Measurements from ENCODE around the gene CNDP1.

CNDP1 gene

DNA sequence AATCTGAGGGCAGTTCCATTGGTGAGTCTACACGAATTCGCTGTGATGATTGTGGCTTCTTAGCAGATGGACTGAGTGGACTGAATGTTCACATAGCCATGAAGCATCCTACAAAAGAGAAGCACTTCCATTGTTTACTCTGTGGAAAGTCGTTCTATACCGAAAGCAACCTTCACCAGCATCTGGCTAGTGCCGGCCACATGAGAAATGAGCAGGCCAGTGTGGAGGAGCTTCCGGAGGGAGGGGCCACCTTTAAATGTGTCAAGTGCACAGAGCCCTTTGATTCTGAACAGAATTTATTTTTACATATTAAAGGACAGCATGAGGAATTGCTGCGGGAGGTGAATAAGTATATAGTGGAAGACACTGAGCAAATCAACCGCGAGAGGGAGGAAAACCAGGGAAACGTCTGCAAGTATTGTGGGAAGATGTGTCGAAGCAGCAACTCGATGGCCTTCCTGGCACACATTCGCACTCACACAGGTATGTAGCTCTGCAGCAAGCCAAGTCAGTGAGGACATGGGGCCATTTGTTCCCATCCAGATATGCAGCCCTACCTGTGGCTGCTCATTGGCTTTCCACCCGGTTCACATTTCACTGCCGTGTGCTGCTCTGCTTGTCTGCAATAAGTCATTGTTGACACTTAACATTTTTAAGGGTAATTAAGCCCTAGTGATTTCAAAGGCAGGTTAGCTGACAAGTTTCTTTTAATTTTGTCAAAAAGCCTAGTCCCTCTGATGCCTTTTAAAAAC lies 101.1 kb downstream of the CNDP1 start:
- H3K18ac ChIP-seq (ENCODE audit: low read length) = no peak overlapping the region
- no CpG with 5 or more reads among the region's 15 CpGs for WGBS (ENCODE audit: extremely low coverage, insufficient coverage, insufficient read length)

More for the DNA sequence above, 101.1 kb downstream of the CNDP1 start:
- Histone ChIP-seq H3K27ac (ENCODE audit: low read depth, low read length) (peak overlapping the region; percentile 64), H3K4me3 (ENCODE audit: low read depth, low read length) (no peak overlapping the region), H3K27me3 (ENCODE audit: insufficient read depth, low read length) (no peaks in the 10 kb centered on the region), H3K4me2 (ENCODE audit: low read length) (no peak overlapping the region), H2BK5ac (ENCODE audit: low read depth, low read length, poor library complexity) (no peak overlapping the region), H2AFZ (ENCODE audit: insufficient read depth, low read length, poor library complexity) (no peak overlapping the region), H3K23ac (ENCODE audit: low read length) (no peak overlapping the region), H3K79me2 (ENCODE audit: control insufficient read depth, insufficient read depth, low read length, poor library complexity) (no peaks in the 10 kb centered on the region), H2AK5ac (ENCODE audit: low read length) (no peak overlapping the region), H4K91ac (ENCODE audit: low read depth, low read length) (no peak overlapping the region), H3K9ac (ENCODE audit: low read length) (no peak overlapping the region), H3K4ac (ENCODE audit: low read depth, low read length) (no peak overlapping the region), H2BK12ac (ENCODE audit: low read length) (peak overlapping the region; percentile 19), H3K36me3 (ENCODE audit: control insufficient read depth in 1 of 2, insufficient read depth in 2 of 2, low read length in 2 of 2) (peaks cover 0 to 2% of the 10 kb centered on the region in 2 experiments), H3K79me1 (ENCODE audit: low read length) (no peaks in the 10 kb centered on the region), H3K14ac (ENCODE audit: low read length) (no peak overlapping the region), H4K12ac (ENCODE audit: low read depth, low read length) (no peak overlapping the region), H3K4me1 (ENCODE audit: control insufficient read depth in 1 of 2, insufficient read depth in 2 of 2, low read length in 2 of 2) (peaks cover 6 to 19% of the 10 kb centered on the region in 2 experiments), H2BK120ac (ENCODE audit: insufficient read depth, low read length, poor library complexity) (no peak overlapping the region), H4K8ac (ENCODE audit: low read depth, low read length) (no peak overlapping the region), H3K9me3 (ENCODE audit: insufficient read depth, low read depth, low read length) (no peaks in the 10 kb centered on the region)
- DNase-seq = peak; percentile 30 to 52
